PFSK-1 (cell line): ENCODE data around the gene DGCR8.

Experiments
- POLR2AphosphoS5 ChIP-seq: IDR thresholded peaks from 2 replicates; pipeline ENCODE4 v1.6.1; 2012; ENCODE audit warnings: low read depth, mild to moderate bottlenecking, control low read depth, low read length, moderate library complexity
- SIN3A ChIP-seq: IDR thresholded peaks from 2 replicates; pipeline ENCODE4 v1.6.1; 2012; ENCODE audit warnings: mild to moderate bottlenecking, low read length, moderate library complexity, borderline replicate concordance; ENCODE audit not compliant: insufficient read depth
- TAF1 ChIP-seq: IDR thresholded peaks from 2 replicates; pipeline ENCODE4 v1.6.1; 2012; ENCODE audit warnings: low read length, control low read depth, borderline replicate concordance; ENCODE audit not compliant: insufficient read depth

DNA sequence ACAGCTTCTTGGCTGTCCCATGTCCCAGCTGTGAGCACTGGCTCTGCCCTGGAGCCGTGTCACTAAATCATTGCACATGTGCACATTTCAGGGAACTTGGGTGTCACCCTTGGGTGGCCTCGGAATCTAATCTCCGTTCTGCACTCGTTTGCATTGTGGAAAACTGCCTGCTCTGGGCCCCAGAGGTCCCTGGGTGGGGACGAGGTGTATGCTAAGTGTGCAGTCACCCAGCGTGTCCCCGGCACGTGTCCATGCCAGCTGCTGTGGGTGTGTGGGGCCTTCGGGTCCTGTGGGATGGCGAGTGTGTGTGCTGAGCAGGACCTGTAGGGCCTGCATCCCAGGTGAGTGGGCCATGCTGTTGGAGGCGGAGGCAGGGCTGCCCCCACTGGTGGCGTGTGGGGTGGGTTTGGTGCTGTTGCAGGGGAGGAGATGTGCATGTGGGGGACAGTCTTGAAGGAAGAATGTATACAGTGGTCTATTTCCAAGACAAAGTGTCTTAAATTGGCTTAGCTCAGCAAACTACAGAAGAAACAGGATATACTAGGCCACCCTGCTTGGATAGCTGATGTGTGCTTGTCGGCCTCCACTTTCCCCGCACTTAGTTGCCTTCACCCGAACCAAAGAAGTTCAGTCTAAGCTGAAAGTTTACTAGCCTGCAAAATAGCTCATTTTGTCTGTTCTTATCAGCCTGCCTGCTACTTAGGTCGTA is 44.5 kb upstream of the DGCR8 start:
- no peak for TF ChIP-seq SIN3A
- no peak for TF ChIP-seq TAF1
- no peak for TF ChIP-seq POLR2AphosphoS5
